SK-MEL-5 (cell line): ENCODE measurements around the gene SGPL1. TPM values are rescaled to one million over a fixed set of nuclear protein-coding genes. Genes with fewer than 3 reads are reported as not detected.

Experiments used
- DNase-seq: peaks from one replicate; pipeline ENCODE4 v3.0.0-alpha.2; 2016; ENCODE audit warnings: low read depth, low spot score
- in situ Hi-C: cut with HindIII; loops from 2 replicates; pipeline ENCODE4 v1.10.0; 2016; ENCODE audit warnings: low sequenced_read_pairs, high pct_unique_total_duplicates, low pct_unique_long_range_greater_than_20kb
- total RNA-seq: library from RNA; depleted of rRNA; stranded (reverse); fragments of >200 nt; shearing (Covaris generic); gene quantifications from 2 replicates; pipeline ENCODE4 v1.2.3, GENCODE V29; 2014

SGPL1 gene
- total RNA-seq, 1 experiment from 2014 or later = 27.4 TPM

DNA sequence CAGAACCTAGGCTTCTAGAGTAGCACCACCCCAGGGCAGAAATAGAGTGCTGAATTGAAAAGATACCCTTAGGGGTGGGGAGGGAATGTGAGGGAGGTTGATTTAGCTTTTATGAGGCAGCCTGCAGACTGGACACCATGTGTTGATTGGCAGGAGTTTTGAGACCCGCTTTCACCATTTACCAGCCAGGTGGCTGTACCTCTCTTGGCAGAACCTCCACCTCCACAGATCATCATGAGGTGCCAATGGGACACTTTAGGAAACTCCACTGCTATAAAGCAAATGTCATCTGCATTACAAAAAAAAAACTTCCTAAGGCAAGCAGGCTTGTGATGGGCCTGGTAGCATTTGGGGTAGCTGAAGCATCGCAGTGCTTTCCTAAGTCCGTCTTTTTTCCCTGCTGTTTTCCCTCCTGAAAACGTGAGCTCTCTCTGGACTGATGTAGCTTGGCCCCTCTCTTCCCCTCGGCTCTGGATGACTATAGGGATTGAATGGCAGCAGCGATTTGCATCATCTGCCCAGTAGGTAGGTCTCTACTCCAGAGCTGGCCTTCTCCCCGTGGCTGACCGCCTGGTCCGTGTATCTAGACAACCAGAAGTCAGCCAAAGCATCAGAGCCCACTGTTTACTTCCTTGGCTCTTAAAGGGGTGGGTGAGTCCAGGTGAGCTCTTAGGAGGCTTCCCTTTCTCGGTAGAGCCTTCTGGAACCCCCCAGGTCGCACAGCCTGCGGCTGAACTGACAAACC, 71.3 kb downstream of the SGPL1 start:
- in situ Hi-C loops = no loop called here
- DNase-seq = no peak

DNA sequence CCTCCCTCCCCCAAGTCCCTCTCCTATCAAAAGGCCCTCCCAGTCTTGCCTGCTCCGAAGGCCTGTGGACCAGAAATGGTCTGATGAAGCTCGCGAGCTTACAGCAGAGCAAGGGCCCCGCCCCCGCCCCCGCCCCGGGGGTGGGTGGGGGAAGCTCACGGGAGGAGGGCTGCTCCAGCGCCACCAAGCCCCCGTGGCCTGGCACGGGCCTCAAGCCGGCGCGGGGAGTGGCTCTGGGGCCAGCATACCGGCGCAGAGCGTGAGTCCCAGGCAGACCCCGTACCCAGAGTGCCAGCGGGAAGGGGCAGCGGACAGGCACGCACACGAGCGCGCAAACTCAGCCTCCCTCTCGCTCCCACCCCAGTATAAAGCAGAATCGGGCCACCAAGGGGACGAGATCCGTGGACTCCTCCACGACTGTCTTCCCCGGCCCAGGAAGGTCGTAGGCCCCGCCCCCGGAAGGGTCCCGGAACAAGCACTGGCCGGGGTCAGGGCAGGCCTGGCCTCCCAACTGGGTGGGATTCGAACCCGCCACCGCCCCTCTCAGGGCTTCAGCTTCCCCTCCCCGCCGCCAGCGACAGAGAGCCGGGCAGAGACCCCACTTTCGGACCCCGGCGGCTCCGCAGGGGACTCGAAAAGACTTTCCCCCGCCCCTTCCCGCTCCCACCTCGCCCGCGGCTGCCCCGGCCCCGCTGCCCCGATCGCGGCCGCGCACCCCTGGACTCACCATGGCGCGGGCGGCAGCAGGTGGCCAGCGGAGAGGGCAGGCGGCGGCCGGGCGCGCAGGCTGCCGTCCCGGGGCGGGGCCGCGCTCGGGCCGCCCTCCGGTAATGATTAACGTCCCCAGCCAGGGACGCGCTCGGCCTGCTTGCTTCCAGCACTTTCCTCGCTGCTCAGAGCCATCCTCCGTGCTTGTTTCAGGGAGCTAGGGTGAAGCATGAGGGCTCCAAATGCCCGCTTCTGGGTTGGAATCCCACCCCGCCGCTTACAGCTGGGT, 72.4 kb downstream of the SGPL1 start, which contains the start of gene PCBD1:
PCBD1 (minus strand) TSS at position 762 of the 997 bp plus-strand sequence; CDS start at position 730, 32 bp downstream.
- peak; percentile 41 for DNase-seq
- in situ Hi-C loops = no loop called here

DNA sequence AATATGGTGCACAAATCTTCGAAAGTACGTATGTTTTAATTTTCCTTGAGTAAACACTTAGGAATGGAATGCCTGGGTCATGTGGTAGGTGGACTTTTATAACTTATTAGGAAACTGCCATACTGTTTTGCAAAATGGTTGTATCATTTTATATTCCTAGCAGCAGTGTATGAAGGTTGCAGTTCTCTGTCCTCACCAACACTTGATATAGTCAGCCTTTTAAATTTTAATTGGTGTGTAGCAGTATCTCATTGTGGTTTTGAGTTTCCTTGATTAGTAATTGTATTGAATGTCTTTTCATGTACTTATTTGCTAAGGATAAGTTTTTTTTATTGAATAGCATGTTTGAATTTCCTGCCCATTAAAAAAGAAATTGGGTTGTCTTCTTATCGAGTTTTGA, 73.5 kb downstream of the SGPL1 start:
- DNase-seq = no peak
- in situ Hi-C loops = no loop called here

DNA sequence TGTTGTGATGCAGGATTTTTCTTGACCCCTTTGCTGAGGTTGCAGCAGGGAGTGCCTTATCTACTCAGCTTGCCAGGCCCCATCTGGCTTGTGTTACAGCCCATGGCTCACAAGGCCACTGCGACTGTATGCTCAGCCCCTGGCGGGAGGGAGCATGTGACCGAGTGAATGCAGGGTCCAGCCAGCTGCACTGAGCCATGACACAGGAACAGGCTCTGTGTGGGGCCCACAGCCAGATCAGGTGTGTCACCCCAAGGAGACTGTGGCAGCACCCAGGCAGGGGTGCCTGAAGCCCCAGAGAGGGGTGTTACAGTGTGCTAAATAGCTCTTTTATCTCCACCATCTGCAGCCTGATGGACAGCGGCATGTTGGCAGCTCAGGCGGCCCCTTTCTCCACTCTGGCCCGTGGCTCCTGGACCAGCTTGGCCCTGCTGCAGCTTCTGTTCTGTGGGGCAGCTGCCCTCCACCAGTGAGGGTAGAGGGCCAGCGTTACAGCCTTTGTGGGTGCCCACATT, 75.2 kb downstream of the SGPL1 start:
- in situ Hi-C loops = no loop called here
- no peak for DNase-seq

DNA sequence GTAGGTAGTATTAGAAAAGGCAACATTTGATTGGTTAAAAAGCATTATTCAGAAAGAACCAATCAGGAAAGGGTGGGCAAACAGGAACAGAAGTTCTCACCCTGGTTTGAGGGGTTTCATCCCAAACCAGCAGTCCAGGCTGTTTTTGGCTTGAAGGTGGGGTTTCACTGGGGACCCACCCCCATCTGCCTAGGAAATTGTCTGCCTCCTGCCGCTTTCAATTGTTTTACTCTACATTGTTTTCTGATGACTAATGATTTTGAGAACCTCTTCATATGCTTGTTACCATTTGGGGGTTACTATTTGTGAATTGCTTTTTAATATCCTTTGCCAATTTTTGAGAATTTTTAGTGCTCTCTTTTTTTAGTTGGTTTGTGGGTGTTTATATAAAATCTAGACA, 75.9 kb downstream of the SGPL1 start:
- DNase-seq = no peak
- in situ Hi-C loops = no loop called here

DNA sequence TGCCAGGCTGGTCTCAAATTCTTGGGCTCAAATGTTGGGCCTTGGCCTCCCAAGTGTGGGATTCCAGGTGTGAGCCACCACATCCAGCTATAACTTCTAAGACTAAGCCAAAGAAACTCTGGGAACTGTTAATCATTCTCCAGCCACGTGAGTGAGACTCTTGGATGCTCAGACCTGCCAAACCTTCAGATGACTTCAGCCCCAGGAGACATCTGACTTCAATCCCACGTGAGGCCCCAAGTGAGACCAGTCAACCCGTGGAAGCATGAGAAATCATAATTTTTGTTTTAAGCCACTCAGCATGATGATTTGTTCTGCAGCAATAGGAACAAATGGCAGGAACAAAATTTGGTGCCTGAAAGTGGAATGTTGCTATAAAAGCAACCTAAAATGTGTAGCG, 76.9 kb downstream of the SGPL1 start:
- no peak for DNase-seq
- in situ Hi-C loops = no loop called here

DNA sequence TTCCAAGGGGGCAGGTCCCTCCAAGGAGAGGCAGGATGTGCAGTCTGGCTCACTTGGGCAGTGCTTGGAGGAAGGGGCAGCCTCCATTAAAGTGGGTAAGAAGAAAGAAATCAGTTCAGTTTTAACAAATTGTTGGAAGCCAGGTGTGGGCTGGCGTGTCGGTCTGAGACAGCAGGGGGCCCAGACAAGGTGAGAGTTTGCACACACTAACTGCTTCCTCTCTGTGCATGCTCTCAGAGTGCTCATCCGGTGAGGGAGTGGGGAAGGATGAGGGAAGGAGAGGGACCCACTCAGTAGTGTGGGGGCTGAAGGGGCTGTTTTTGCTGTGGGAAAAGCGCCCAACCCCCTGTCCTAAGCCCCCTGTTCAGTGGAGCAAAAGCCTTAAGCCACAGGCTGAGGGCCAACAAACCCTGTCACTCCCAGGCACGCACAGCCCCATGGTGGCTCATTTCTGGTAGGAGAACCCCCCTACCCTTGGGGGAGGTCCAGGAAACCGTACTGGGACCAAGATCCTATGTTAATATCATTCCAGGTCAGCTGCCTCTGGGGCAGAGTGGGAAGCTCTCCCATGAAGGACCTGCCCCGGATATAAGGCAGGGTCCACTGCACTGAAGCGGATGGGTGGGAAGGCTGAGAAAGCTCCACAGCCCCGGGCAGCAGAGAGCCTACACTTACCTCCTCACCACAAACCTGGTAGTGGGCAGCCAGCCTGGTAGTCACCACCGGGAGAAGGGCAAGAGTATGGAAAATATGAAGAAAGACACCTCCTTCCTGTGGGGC, 77.7 kb downstream of the SGPL1 start:
- no peak for DNase-seq
- in situ Hi-C loops = no loop called here

DNA sequence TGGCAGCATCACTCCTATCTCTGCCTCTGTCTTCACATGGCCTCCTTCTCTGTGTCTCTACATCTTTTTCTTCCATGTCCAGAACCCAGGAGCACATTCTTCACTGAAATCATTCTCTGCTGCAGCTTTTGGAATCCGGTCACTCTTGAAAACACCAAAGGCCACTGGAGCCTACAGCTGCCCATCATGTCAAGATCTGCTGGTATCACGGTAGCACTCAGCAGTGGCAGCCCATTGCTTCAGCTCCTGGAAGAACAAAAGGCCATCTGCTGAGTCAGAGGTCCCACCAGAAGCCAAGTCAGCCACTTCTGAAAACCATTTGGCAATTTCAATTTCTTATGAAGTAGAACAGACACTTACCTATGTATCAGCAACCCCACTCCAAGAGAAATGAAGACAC, 78.7 kb downstream of the SGPL1 start:
- in situ Hi-C loops = no loop called here
- DNase-seq = no peak

DNA sequence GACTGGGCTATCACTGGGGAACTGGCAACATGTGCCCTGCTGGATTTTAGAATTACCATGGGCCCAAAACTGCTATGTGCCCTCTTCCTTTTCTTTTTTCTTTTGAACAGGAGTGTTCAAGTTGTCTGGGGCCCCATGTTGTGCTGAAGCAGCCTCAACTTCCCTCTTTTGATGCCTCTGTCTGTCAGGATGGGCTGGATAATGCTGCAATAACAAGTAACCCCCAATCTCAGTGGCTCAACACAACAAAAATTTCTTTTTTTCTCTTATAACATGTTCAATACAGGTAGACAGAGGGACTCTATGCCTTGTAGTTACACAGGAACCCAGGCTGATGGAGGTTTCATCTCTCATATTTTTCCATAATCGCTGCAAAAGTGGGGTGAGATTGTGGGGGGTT, 80.8 kb downstream of the SGPL1 start:
- in situ Hi-C loops = no loop called here
- no peak for DNase-seq

DNA sequence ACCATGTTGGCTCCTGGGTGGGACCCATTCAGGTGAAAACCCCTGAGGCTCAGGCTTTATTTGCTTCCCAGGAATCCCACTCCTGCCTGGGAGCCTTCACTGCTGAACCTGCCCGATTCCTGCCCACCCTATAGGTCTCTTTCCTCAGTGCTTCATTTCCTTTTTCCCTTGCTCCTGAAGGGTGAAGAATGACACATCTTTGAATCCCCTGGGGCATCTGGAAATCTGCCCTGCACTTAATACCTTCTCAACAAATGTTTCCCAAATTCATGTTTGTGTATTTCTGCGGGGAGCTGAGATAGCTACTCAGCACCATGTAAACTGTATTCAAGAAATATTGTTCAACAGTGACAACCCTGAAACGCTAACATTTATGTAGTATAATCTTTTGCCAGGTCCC, 82.9 kb downstream of the SGPL1 start:
- DNase-seq = no peak

DNA sequence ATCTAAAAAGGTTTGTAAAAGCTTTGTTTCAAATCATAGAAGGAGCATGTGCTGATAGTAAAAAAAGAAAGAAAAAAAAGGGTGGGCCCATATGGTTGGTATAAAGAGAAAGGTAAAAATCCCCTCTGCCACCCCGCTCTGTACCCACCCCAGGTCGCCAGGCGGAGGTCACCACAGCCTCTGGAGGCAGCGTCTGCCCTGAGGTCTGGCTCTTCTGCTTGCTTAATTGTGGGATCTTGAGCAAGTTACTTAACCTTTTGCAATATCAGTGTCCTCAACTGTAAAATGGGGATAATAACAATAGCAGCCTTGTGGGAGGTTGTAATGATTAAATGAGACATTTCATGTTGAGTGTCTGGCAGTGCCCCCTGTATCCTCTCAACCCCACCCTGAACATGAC, 83.3 kb downstream of the SGPL1 start:
- in situ Hi-C loops = no loop called here
- no peak for DNase-seq

More for the DNA sequence above, 82.9 kb downstream of the SGPL1 start:
- in situ Hi-C loops = no loop called here

DNA sequence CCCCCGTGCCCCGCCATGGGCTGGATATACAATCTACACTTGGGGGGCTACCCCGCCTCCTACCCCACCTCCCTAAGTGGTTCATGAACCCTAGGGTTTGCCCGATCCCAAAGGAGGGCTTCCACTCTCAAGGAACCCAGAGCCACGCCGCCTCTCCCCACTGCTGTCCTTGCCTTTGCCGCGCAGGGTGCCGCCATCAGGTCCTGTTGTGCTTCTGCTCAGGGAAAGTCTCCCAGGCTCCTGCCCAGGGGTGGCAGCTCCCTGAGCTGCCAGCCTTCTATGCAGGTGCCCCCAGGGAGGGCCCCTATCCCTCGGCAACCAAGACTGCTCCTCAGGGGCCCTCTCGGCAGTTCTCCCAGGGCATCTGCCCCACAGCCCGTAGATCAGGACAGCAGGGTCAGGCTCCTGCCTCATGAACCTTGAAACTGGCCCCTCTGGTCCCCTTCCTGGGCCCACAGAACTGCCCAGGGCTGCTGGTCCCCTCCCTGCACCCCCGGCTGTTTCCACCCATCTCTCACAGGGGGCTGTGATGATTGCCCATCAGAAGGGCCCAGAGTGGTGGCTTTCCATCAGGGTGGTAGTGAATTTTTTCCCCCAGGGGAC, 85.6 kb downstream of the SGPL1 start:
- no peak for DNase-seq
- in situ Hi-C loops = no loop called here

DNA sequence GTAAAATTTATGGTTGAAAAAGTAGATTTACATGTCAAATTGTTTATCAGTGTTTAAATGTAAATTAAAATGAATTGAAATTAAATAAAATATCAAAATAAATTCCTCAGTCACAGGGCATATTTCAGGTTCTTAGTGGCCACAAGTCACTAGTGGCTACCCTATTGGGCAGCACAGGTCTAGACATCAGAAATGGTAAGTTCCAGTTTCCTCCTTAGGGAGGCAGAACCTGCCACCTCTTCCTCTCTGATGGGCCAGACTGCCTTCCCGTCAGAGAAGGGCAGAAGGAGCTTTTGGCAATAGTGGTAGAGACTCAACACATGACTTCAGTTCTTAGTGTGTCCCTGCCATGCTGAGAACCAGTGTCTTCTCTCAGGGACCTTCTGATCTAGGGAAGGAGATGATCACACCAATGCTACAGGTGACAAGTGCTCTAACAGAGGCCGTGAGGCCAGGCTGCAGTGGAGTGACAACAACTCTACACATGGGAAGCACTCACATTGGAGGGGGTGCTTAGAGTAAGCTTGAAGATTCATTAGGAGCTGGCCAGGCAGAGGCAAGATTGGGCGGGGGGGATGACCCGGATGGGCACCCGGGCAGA, 87.0 kb downstream of the SGPL1 start:
- in situ Hi-C loops = no loop called here
- peak; percentile 20 for DNase-seq

DNA sequence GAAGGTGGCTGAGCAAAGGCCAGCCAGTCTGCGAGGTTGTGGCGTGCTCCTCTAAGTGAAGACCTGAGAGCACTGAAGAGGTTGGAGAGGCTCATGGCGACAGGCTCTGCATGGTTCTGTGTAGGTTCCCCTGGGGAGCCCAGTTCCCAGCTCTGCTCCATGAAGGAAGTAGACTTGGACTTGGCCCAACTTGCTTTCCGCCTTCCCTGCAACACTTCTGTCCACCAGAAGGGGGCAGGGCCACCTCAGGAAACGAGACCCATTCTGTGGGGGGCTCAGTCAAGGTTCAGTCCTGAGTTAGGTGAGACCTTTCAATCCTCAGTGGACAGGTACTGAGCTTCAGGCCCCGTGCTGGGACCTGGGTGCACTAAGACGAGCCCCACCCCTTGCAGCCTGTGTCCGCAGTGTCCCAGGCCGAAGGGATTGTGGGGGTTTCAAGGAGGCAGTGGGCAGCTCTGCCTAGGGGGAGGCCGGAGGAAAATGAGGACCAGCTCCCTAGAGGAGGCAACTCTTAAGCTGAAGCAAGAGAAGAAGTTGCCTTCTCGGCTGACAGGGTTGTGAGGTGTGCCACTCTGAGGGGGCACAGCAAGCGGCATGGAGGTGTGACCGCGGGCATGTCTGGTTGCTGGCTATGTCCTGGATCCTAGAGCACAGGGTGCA, 87.6 kb downstream of the SGPL1 start:
- in situ Hi-C loops = no loop called here
- DNase-seq = peak; percentile 52

DNA sequence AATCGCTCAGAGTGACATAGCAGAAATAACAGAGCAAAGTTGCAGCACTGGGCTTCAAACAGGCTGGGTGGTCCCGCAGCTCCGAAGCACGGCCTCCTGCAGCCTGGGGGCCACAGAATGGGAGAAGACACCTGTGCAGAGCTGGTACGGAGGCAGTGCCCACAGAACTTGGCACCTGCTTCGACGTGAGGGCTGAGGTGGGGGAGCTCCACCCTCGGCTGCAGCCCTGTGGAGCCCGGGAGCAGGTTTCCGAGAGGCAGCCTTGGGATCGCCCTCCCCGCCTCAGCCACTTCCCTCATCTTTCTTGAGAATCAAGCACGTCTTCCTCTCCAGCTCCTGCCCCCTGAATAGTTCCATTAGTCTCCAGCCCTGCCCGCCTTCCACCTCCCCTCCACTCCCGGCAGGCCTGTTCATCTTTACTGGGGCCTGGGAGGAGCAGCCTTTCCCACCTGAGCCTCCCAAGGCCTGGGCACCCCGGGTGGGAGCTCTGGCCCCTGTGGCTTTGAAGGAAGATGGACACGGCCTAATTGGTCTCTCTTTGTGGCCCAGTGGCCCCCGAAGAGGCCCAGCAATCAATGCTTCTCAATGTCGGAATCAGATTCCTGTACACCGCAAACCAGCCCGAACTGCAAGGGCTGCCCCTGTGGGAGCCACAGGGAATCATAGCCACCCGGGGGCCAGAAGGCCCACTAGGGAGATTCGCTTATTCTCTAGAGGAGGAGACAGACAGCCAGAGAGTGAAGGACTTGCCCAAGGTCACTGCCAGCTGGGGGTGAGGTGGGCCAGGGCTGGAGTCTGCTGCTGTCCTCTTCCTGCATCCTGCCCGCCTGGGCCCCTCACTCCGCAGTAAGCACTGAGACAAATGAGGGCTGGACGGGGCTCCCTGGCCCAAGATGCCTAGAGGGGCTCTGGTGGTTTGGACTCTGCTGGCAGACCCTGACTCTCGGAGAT, 89.6 kb downstream of the SGPL1 start:
- in situ Hi-C loops = no loop called here

More for the DNA sequence above, 89.6 kb downstream of the SGPL1 start:
- no peak for DNase-seq
